Stimulated activated CD4-positive, alpha-beta T cell treated with anti-CD3 and anti-CD28 coated beads, Interleukin-12 subunit alpha, Interleukin-12 subunit beta, amount 100 ng/mL, for 4 hours (primary cell): ENCODE results near the gene PSENEN.
"Not testable (repeated sequence)": the region's sequence is repeated elsewhere in the genome, so short reads cannot be mapped to it uniquely, and the experiment has no call there.

ENCODE experiments used
- DNase-seq: peaks from one replicate; pipeline ENCODE4 v3.0.0-alpha.2; 2020

PSENEN gene

DNA sequence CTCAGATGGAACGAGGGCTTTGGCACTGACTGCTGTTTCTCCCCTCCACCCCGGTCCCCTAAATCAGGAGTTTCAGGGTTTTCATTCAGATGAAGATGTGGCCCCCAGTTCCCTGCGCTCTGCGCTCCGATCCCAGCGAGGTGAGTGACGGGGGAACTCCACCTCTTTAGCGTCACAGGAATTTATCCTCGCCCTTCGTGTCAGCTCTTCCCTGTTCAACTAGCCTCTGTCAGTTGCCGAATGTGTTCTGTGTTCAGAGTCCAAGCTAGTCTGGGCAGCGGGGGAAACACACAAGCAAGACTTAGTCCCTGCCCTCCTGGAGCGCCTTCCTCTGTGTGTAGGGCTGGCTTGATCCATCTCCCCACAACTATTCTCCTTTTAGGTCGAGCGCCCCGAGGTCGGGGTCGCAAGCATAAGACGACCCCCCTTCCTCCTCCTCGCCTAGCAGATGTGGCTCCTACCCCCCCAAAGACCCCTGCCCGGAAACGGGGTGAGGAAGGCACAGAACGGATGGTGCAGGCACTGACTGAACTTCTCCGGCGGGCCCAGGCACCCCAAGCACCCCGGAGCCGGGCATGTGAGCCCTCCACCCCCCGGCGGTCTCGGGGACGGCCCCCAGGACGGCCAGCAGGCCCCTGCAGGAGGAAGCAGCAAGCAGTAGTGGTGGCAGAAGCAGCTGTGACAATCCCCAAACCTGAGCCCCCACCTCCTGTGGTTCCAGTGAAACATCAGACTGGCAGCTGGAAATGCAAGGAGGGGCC is 25.9 kb upstream of the PSENEN start:
- DNase-seq: no peak

DNA sequence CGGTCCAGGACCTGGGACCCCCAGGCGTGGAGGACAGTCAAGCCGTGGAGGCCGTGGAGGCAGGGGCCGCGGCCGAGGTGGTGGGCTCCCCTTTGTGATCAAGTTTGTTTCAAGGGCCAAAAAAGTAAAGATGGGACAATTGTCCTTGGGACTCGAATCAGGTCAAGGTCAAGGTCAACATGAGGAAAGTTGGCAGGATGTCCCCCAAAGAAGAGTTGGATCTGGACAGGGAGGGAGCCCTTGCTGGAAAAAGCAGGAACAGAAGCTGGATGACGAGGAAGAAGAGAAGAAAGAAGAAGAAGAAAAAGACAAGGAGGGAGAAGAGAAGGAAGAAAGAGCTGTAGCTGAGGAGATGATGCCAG is 25.3 kb upstream of the PSENEN start:
- DNase-seq: no peak

DNA sequence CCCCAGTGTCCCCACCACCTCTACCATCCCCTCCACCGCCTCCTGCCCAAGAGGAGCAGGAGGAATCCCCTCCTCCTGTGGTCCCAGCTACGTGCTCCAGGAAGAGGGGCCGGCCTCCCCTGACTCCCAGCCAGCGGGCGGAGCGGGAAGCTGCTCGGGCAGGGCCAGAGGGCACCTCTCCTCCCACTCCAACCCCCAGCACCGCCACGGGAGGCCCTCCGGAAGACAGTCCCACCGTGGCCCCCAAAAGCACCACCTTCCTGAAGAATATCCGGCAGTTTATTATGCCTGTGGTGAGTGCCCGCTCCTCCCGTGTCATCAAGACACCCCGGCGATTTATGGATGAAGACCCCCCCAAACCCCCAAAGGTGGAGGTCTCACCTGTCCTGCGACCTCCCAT is 24.8 kb upstream of the PSENEN start:
- no peak for DNase-seq

DNA sequence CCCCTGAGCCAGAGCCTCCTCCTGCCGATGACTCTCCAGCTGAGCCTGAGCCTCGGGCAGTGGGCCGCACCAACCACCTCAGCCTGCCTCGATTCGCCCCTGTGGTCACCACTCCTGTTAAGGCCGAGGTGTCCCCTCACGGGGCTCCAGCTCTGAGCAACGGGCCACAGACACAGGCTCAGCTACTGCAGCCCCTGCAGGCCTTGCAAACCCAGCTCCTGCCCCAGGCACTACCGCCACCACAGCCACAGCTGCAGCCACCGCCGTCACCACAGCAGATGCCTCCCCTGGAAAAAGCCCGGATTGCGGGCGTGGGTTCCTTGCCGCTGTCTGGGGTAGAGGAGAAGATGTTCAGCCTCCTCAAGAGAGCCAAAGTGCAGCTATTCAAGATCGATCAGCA is 24.1 kb upstream of the PSENEN start:
- no peak for DNase-seq

DNA sequence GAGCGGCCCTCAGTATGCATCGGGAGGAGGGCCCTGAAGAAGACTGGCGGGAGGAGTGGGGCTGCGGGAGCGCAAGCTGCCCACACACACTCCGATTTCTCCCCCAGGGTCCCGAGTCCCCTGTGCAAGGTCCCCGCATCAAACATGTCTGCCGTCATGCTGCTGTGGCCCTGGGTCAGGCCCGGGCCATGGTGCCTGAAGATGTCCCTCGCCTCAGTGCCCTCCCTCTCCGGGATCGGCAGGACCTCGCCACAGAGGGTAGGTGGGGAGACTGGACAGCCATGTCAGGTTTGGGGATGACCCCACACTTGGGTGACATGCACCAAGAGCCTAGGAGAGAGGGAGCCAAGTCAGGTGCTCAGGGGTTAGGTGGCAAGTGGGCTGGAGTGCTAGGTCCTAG is 23.0 kb upstream of the PSENEN start:
- no peak for DNase-seq

DNA sequence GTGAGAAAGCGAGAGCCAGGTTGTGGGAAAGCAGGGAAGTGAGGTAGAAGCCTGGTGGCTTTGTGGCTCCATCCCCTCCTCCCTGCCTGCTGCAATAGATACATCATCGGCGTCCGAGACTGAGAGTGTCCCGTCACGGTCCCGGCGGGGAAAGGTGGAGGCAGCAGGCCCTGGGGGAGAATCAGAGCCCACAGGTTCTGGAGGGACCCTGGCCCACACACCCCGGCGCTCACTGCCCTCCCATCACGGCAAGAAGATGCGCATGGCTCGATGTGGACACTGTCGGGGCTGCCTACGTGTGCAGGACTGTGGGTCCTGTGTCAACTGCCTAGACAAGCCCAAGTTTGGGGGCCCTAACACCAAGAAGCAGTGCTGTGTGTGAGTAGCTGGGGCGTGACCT is 22.6 kb upstream of the PSENEN start:
- DNase-seq: no peak

DNA sequence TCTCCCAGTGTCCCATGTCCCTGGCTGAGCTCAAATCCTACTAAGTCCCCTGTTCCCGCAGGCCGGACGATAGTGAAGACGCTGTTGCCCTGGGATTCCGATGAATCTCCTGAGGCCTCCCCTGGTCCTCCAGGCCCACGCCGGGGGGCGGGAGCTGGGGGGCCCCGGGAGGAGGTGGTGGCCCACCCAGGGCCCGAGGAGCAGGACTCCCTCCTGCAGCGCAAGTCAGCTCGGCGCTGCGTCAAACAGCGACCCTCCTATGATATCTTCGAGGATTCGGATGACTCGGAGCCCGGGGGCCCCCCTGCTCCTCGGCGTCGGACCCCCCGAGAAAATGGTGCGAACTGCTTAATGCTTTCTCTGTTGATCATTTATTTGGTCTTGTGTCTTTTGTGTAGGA is 21.8 kb upstream of the PSENEN start:
- DNase-seq: no peak

DNA sequence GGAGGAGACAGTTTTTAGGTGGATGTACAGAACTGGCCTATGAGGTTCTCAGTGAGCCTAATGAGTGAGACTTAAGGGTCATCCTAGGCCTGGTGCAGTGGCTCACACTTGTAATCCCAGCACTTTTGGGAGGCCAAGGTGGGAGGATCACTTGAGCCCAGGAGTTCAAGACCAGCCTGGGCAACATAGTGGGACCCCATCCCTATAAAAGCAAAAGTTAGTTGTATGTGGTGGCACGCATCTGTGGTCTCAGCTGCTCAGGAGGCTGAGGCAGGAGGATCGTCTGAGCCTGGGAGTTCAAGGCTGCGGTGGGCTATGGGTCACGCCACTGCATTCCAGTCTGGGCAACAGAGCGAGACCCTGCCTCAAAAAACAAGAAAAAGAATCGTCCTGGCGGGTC is 21.3 kb upstream of the PSENEN start:
- not testable (repeated sequence) for DNase-seq

DNA sequence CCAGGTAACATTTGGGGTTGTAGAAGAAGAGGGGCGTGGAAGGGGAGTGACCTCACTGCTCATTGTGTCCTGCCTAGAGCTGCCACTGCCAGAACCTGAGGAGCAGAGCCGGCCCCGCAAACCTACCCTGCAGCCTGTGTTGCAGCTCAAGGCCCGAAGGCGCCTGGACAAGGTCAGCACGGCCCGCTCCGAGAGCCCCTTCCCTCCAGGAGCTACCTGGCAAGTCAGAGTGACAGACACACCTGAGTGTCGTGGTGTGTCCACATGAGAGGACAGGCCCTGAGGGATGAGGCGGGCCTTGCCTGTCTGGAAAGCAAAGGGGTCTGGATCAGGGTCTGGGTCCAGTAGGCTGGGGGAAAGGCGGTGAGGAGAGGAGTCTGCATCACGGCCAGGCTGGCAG is 20.9 kb upstream of the PSENEN start:
- DNase-seq: no peak

DNA sequence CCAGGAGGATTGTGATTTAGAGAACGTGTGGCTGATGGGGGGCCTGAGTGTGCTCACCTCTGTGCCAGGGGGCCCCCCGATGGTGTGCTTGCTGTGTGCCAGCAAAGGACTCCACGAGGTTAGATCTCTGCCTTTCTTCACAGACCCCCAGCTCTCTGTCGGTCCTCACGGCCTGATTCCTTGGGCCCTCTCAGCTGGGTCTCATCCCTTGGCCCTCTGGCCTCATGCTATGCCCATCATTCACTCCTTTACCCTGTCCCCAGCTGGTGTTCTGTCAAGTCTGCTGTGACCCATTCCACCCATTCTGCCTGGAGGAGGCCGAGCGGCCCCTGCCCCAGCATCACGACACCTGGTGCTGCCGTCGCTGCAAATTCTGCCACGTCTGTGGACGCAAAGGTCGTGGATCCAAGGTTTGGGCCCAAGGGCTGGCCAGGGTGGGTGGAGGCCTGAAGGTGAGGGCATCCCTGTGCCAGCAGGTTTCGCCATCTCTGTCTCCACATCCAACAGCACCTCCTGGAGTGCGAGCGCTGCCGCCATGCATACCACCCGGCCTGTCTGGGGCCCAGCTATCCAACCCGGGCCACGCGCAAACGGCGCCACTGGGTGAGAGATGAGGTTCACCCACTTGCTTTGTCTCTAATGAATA is 20.1 kb upstream of the PSENEN start:
- no peak for DNase-seq

DNA sequence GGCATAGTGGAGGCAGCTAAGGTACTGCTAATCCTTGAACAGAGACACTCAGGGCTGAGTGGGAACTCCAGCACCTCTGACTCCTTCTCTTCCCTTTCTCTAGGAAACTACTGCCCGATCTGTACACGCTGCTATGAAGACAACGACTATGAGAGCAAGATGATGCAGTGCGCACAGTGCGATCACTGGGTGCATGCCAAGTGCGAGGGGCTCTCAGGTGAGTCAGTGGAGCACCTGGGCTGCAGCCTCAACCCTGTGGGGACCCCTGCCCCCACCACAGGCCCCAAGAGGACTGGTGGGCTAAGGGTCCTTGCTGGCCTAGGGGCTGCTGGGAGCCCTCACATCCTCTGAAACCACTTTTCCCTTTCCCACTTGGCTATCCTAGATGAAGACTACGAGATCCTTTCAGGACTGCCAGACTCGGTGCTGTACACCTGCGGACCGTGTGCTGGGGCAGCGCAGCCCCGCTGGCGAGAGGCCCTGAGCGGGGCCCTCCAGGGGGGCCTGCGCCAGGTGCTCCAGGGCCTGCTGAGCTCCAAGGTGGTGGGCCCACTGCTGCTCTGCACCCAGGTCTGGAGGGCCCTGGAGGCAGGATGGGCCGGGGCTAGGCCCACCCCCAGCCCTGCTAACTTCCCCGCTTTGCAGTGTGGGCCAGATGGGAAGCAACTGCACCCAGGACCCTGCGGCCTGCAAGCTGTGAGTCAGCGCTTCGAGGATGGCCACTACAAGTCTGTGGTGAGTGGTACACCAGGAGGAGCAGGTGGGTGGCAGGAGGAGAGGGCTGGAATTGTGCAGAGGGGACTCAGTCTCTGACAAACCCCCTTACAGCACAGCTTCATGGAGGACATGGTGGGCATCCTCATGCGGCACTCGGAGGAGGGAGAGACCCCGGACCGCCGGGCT is 18.1 kb upstream of the PSENEN start:
- no peak for DNase-seq

DNA sequence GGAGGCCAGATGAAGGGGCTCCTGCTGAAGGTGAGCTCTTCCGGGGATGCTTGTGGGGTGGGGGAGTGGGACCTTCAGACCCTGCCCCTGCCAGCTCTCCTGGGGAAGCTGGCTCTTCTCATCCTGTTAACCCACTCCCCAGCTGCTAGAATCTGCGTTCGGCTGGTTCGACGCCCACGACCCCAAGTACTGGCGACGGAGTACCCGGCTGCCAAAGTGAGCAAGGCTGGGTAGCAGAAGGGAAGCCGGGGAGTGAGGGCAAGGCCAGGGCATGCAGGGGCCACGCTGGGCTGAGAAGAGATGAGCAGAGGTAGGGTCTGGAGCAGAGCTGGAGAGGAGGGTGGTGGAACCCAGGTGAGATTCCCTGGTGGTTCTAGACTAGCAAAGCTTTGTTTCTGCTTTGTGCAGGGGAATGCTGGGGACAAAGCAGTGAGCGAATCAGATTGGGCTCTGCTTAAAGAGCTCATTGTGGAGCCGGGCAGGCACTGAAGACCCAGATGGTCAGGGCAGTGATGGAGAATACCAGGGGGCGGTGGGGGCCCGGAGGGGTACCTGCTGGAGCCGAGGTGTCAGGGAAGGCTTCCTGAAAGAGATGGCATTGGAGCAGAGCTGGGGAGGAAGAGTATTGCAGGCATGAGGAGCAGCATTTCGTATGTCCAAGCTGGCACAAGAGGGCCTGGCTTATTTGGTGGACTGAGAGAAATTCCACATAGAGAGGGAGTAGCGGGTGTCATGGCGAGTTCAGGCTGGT is 17.3 kb upstream of the PSENEN start:
- no peak for DNase-seq

DNA sequence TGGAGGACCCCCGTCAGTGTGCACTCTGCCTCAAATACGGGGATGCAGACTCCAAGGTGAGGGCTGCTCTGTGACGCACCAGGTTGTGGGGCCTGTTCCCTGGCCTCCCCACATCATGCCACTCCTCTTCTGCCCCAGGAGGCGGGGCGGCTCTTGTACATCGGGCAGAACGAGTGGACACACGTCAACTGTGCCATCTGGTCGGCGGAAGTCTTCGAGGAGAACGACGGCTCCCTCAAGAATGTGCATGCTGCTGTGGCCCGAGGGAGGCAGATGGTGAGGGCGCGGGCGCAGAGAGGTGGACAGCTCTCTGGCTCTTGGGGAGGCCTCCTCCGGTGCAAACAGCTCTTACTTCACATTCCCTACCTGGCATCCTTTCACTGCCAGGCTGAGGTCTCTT is 16.4 kb upstream of the PSENEN start:
- no peak for DNase-seq

DNA sequence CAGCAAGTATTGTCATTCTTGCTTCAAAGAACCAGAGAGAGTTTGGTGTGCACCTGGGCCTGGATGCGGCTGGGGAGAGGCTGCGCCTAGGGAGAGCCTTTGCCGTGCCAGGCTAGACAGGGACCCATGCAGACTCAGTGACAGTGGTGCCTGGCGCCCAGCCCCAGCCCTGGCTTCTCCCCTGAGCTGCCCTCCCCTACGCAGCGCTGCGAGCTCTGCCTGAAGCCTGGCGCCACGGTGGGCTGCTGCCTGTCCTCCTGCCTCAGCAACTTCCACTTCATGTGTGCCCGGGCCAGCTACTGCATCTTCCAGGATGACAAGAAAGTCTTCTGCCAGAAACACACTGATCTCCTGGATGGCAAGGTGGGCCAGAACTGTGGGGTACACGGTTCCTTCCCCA is 15.7 kb upstream of the PSENEN start:
- no peak for DNase-seq

DNA sequence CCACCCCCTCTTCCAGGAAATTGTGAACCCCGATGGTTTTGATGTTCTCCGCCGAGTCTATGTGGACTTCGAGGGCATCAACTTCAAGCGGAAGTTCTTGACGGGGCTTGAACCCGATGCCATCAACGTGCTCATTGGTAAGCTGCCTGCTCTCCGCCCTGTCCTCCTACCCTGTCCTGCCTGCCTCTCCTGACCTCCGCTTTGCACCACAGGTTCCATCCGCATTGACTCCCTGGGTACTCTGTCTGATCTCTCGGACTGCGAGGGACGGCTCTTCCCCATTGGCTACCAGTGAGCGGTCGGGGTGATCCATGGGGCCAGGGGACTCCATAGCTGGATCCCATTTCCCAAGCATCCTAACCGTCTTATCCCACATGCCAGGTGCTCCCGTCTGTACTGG is 15.1 kb upstream of the PSENEN start:
- DNase-seq: no peak

DNA sequence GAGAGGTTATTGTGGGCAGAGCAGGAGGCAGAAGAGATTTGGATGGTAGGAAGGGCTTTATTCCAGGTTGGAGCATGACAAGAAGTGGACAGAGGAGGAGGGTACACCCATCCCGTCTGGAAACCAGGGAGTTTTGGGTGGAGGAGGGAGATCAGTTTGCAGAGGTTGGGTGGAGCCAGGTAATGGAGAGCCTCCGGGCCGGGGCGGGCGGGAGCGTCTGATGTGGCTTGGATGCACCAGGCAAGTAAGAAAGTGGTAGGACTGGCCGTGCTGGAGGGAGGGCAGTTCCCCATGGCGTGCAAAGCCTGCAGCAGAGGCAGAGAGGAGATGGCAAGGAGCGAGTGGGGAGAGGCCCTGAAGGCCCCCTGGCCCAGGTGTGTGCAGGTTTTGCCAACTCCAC is 14.1 kb upstream of the PSENEN start:
- no peak for DNase-seq

DNA sequence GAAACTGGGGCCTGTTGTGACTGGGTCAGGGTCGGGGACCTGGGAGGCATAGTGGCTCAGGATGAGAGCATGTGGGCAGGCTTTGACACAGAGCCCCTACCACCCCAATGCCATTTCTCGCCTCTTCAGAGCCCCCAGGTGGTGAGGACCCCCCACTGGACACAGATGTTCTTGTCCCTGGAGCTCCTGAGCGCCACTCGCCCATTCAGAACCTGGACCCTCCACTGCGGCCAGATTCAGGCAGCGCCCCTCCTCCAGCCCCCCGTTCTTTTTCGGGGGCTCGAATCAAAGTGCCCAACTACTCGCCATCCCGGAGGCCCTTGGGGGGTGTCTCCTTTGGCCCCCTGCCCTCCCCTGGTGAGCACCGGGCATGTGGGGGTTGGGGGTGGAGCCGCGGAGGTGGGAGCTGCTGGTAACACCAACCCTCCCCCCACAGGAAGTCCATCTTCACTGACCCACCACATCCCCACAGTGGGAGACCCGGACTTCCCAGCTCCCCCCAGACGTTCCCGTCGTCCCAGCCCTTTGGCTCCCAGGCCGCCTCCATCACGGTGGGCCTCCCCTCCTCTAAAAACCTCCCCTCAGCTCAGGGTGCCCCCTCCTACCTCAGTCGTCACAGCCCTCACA is 13.6 kb upstream of the PSENEN start:
- DNase-seq: no peak

DNA sequence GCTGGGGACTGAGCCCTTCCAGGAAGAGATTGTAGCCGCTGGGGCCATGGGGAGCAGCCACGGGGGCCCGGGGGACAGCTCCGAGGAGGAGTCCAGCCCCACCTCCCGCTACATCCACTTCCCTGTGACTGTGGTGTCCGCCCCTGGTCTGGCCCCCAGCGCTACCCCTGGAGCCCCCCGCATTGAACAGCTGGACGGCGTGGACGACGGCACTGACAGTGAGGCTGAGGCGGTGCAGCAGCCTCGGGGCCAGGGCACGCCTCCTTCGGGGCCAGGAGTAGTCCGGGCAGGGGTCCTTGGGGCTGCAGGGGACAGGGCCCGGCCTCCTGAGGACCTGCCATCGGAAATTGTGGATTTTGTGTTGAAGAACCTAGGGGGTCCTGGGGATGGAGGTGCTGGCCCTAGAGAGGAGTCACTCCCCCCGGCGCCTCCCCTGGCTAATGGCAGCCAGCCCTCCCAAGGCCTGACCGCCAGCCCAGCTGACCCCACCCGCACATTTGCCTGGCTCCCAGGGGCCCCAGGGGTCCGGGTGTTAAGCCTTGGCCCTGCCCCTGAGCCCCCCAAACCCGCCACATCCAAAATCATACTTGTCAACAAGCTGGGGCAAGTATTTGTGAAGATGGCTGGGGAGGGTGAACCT is 12.8 kb upstream of the PSENEN start:
- DNase-seq: no peak

DNA sequence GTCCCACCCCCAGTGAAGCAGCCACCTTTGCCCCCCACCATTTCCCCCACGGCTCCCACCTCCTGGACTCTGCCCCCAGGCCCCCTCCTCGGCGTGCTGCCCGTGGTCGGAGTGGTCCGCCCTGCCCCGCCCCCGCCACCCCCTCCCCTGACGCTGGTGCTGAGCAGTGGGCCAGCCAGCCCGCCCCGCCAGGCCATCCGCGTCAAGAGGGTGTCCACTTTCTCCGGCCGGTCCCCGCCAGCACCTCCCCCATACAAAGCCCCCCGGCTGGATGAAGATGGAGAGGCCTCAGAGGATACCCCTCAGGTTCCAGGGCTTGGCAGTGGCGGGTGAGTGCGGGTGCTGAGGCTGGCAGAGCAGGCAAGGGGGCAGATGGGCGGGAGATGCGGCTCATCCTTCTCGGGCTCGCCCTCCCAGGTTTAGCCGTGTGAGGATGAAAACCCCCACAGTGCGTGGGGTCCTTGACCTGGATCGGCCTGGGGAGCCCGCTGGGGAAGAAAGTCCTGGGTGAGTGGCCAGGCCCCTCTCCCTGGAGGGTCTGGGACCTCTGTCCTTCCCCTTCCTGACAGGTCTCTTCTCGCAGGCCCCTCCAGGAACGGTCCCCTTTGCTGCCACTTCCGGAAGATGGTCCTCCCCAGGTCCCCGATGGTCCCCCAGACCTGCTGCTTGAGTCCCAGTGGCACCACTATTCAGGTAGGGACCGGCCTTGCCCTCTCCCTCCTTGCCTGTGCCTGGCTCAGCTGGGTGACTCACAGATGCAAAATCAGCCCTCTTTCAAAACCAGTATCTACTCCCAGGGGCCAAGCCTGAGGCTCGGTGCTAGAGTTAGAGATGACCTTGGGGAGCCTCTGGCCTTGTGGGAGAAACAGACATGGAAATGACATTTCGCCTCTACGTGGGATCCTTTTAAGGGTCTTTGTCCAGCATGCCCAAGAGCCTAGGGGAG is 12.0 kb upstream of the PSENEN start:
- no peak for DNase-seq

DNA sequence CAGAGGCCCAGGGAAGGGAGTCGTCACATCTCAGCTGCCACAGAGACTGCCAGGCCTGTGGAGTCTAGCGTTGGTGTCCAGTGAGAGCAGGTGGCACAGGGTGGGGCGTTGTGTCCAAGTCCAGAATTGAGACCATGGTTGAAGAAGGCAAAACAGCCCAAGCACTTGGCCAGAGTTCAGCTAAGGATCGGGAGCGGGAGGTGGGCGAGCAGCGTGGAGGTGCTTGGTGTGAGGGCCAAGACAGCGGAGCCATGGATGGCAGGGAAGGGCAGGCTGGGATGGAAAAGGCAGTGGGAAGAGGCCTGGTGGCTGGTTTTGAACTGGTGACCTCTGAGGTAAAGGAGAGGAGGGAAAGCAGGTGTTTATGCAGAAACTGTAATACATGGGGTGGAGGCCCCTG is 11.2 kb upstream of the PSENEN start:
- no peak for DNase-seq

DNA sequence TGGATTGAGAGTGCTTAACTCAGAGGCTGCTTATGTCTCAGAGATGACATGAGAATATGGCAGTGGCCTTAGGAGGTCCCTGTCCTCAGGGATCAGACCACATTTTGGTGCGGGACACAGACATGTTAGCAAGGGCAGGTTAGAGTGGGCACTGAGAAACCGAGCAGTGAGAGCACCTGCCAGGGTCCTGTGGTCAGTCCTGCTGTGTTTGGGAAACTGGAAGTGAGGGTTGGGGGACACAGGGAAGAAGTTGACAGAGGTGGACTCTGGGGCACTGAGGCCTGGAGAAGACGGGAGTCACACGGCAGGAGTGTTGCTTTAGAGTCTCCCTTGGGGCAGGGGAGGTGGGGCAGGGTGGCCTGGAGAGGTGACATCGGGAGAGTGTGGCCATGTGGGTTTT is 10.6 kb upstream of the PSENEN start:
- DNase-seq: no peak
